ENCODE results near the gene VPS54. TPM values are rescaled to one million over a fixed set of nuclear protein-coding genes. Genes with fewer than 3 reads are reported as not detected.

Gene VPS54
- total and polyA plus RNA-seq, 4 donors = 4.5 to 25.1 (median 13.3) TPM

DNA sequence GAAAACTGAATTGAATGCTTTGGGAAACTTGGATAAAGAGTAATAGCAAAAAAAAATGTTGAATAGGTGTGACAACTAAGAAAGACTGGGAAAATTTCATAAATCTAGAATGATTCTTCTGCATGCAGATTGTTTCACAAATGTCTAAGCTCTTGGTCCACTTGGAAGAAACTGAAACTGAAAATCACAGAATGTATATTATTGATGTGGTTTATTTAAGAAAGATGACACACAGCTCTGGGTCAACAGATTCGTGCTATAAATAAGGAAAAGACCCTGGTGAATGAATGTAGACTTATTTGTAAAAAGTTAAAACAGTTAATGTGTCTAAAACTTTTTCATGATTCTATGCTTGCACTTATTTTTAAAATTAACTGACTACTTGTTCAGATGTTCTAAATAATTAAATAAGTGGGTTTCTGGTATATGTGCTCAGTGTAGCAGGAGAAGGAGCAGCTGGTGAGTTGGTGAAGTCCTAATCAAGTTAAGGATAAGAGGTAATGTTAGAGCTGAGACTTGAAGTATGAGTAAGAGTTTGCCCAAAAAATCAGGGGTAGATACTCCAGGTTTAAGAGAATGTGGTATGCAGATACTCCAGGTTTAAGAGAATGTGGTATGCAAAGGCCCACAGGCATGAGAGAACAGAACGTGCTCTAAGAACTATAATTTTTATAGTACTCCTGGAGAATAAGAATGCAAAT, 153.1 kb downstream of the VPS54 start:
- DNase-seq (ENCODE audit: low spot score) = no peak
- peaks cover 1 to 56% (median 35%) of the 10 kb centered on the region in 4 donors for H3K36me3 ChIP-seq (ENCODE audit: control insufficient read depth in 4 of 4, insufficient read depth in 3 of 4, low read depth in 1 of 4, low read length in 3 of 4)
- peaks cover 9 to 40% (median 32%) of the 10 kb centered on the region in 4 donors for H3K4me1 ChIP-seq (ENCODE audit: control insufficient read depth in 4 of 4, insufficient read depth in 4 of 4, low read length in 3 of 4)
- H3K27ac ChIP-seq (ENCODE audit: low read depth in 1 of 2, low read length in 2 of 2) = peak overlapping the region in 1 of 2 donors; percentile 5
- WGBS = 77% methylated on average over 2 of the region's 2 CpGs
- no peak overlapping the region for H3K4me3 ChIP-seq (ENCODE audit: low read depth in 1 of 3, low read length in 3 of 3)
- no peak overlapping the region for H3K9ac ChIP-seq (ENCODE audit: low read depth in 1 of 2, low read length in 2 of 2)
- TF ChIP-seq, protein P1, sequence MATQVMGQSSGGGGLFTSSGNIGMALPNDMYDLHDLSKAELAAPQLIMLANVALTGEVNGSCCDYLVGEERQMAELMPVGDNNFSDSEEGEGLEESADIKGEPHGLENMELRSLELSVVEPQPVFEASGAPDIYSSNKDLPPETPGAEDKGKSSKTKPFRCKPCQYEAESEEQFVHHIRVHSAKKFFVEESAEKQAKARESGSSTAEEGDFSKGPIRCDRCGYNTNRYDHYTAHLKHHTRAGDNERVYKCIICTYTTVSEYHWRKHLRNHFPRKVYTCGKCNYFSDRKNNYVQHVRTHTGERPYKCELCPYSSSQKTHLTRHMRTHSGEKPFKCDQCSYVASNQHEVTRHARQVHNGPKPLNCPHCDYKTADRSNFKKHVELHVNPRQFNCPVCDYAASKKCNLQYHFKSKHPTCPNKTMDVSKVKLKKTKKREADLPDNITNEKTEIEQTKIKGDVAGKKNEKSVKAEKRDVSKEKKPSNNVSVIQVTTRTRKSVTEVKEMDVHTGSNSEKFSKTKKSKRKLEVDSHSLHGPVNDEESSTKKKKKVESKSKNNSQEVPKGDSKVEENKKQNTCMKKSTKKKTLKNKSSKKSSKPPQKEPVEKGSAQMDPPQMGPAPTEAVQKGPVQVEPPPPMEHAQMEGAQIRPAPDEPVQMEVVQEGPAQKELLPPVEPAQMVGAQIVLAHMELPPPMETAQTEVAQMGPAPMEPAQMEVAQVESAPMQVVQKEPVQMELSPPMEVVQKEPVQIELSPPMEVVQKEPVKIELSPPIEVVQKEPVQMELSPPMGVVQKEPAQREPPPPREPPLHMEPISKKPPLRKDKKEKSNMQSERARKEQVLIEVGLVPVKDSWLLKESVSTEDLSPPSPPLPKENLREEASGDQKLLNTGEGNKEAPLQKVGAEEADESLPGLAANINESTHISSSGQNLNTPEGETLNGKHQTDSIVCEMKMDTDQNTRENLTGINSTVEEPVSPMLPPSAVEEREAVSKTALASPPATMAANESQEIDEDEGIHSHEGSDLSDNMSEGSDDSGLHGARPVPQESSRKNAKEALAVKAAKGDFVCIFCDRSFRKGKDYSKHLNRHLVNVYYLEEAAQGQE (IDR thresholded peaks at IDR 0.05) = no peak
- no peak for TF ChIP-seq EGR1 (IDR thresholded peaks at IDR 0.05; ENCODE audit: low read depth in 2 of 2)
- no peaks in the 10 kb centered on the region for H3K9me3 ChIP-seq (ENCODE audit: control insufficient read depth in 4 of 4, low read length in 3 of 4)
- H3K27me3 ChIP-seq (ENCODE audit: control insufficient read depth in 4 of 4, insufficient read depth in 4 of 4, low read length in 3 of 4) = no peaks in the 10 kb centered on the region

DNA sequence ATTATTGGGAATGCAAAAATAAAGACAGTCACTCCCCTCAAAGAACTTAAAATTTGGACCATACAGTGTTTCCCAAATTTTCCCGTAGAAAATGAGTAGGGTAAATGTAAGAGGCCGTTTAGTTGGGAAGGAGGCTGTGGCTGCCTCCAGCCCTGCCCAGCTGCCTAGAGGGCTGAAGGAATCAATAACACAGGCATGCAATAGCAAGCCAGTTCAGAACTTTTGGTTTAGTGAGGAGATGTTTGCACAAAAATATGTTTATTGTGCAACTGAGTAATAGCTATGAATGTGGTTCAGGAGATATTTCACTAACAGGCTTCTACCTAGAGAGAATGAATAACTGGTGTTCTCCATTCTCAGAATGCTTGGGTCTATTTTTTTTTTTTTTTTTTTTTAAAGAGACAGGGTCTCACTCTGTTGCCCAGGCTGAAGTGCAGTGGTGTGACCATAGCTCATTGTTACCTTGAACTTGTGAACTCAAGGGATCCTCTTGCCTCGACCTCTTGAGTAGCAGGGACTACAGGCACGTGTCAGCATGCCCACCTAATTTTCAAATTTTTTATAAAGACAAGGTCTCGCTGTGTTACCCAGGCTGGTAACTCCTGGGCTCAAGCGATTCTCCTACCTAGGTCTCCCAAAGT, 153.9 kb downstream of the VPS54 start:
- no peak for DNase-seq (ENCODE audit: low spot score)
- H3K27me3 ChIP-seq (ENCODE audit: control insufficient read depth in 4 of 4, insufficient read depth in 4 of 4, low read length in 3 of 4) = no peaks in the 10 kb centered on the region
- H3K9ac ChIP-seq (ENCODE audit: low read depth in 1 of 2, low read length in 2 of 2) = peak overlapping the region in 1 of 2 donors; percentile 37
- peaks cover 1 to 54% (median 38%) of the 10 kb centered on the region in 4 donors for H3K36me3 ChIP-seq (ENCODE audit: control insufficient read depth in 4 of 4, insufficient read depth in 3 of 4, low read depth in 1 of 4, low read length in 3 of 4)
- 63% methylated on average over 6 of the region's 6 CpGs for WGBS
- peaks cover 7 to 37% (median 28%) of the 10 kb centered on the region in 4 donors for H3K4me1 ChIP-seq (ENCODE audit: control insufficient read depth in 4 of 4, insufficient read depth in 4 of 4, low read length in 3 of 4)
- H3K4me3 ChIP-seq (ENCODE audit: low read depth in 1 of 3, low read length in 3 of 3) = no peak overlapping the region
- peak overlapping the region in 1 of 2 donors; percentile 1 for H3K27ac ChIP-seq (ENCODE audit: low read depth in 1 of 2, low read length in 2 of 2)
- no peaks in the 10 kb centered on the region for H3K9me3 ChIP-seq (ENCODE audit: control insufficient read depth in 4 of 4, low read length in 3 of 4)
- TF ChIP-seq RXRA (IDR thresholded peaks at IDR 0.05) (peak; percentile 25 to 28), GABPA (IDR thresholded peaks at IDR 0.05 in 1 of 2, conservative IDR thresholded peaks at IDR 0.05 in 1 of 2) (no peak), RAD21 (IDR thresholded peaks at IDR 0.05) (peak; percentile 16 to 34), HNF4A (conservative IDR thresholded peaks at IDR 0.05) (peak; percentile 3 to 15)
- TF ChIP-seq, protein P2, sequence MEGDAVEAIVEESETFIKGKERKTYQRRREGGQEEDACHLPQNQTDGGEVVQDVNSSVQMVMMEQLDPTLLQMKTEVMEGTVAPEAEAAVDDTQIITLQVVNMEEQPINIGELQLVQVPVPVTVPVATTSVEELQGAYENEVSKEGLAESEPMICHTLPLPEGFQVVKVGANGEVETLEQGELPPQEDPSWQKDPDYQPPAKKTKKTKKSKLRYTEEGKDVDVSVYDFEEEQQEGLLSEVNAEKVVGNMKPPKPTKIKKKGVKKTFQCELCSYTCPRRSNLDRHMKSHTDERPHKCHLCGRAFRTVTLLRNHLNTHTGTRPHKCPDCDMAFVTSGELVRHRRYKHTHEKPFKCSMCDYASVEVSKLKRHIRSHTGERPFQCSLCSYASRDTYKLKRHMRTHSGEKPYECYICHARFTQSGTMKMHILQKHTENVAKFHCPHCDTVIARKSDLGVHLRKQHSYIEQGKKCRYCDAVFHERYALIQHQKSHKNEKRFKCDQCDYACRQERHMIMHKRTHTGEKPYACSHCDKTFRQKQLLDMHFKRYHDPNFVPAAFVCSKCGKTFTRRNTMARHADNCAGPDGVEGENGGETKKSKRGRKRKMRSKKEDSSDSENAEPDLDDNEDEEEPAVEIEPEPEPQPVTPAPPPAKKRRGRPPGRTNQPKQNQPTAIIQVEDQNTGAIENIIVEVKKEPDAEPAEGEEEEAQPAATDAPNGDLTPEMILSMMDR (IDR thresholded peaks at IDR 0.05; ENCODE audit: low read depth, low read length, missing input control) = no peak

DNA sequence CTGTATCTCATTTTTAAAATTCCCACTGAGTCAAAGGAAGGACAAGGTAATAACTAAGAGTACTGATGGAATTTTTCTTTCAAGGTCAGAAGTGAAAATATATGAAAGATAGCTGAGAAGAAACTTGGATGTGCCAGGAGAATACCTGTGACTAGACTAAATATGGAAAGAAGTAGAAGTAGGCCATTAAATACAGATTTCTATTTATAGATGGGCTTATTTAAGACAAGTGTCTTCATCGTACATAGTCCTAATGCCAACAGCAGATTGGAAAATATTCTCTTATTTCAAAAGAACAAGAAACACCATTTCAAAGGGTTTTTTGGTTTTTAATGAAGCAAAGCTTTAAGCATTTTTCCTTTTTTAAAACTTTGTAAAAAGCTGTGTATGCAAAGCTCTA, 155.5 kb downstream of the VPS54 start:
- peaks cover 0 to 66% (median 42%) of the 10 kb centered on the region in 4 donors for H3K36me3 ChIP-seq (ENCODE audit: control insufficient read depth in 4 of 4, insufficient read depth in 3 of 4, low read depth in 1 of 4, low read length in 3 of 4)
- H3K9me3 ChIP-seq (ENCODE audit: control insufficient read depth in 4 of 4, low read length in 3 of 4) = no peaks in the 10 kb centered on the region
- peaks cover 7 to 29% (median 26%) of the 10 kb centered on the region in 4 donors for H3K4me1 ChIP-seq (ENCODE audit: control insufficient read depth in 4 of 4, insufficient read depth in 4 of 4, low read length in 3 of 4)
- H3K27ac ChIP-seq (ENCODE audit: low read depth in 1 of 2, low read length in 2 of 2) = no peak overlapping the region
- H3K9ac ChIP-seq (ENCODE audit: low read depth in 1 of 2, low read length in 2 of 2) = no peak overlapping the region
- no peaks in the 10 kb centered on the region for H3K27me3 ChIP-seq (ENCODE audit: control insufficient read depth in 4 of 4, insufficient read depth in 4 of 4, low read length in 3 of 4)
- no peak for TF ChIP-seq NR2F2 (IDR thresholded peaks at IDR 0.05)
- no peak for TF ChIP-seq RAD21 (IDR thresholded peaks at IDR 0.05)
- TF ChIP-seq HNF4G (IDR thresholded peaks at IDR 0.05) = no peak
- TF ChIP-seq FOXA1 (IDR thresholded peaks at IDR 0.05) = no peak
- H3K4me3 ChIP-seq (ENCODE audit: low read depth in 1 of 3, low read length in 3 of 3) = no peak overlapping the region
- no peak for DNase-seq (ENCODE audit: low spot score)
- whole genome bisulfite sequencing = 89% methylated on average over 1 of the region's 1 CpG

Data from liver (tissue), 9 donors.